CD14-positive monocyte (primary cell): ENCODE measurements around the gene MEI1. TPM values are rescaled to one million over a fixed set of nuclear protein-coding genes. Genes with fewer than 3 reads are reported as not detected.

Source experiments
- DNase-seq, 3 donors: peaks; one replicate each; pipeline ENCODE4 v3.0.0-alpha.2; 2011 to 2022
- H2AFZ ChIP-seq: 2 replicates; pipeline ENCODE4 v1.6.0; 2012; ENCODE audit warnings: mild to moderate bottlenecking, low read depth, low read length, inconsistent platforms; ENCODE audit not compliant: insufficient read depth, poor library complexity, severe bottlenecking
- H3K27ac ChIP-seq, 2 donors: 1 replicate in 1 of 2; 2 replicates in 1 of 2; pipeline ENCODE4 v1.5.1; 2012 to 2013; ENCODE audit warnings: low read length in 2 of 2, control low read depth in 1 of 2, inconsistent platforms in 1 of 2, low read depth in 1 of 2, mild to moderate bottlenecking in 1 of 2
- H3K27me3 ChIP-seq, 2 donors: one replicate each; pipeline versions ENCODE4 v1.6.0 to v1.6.1; 2011 to 2013; ENCODE audit warnings: low read length in 2 of 2; ENCODE audit not compliant: control insufficient read depth in 2 of 2, insufficient read depth in 2 of 2
- H3K36me3 ChIP-seq, 2 donors: replicated peaks in 1 of 2; 1 replicate in 1 of 2; 2 replicates in 1 of 2; pipeline versions ENCODE4 v1.5.1 to v1.6.1; 2012 to 2013; ENCODE audit warnings: low read length in 2 of 2, control low read depth in 1 of 2, inconsistent platforms in 1 of 2, mild to moderate bottlenecking in 1 of 2; ENCODE audit not compliant: insufficient read depth in 2 of 2, control insufficient read depth in 1 of 2
- H3K4me1 ChIP-seq, 2 donors: 1 replicate in 1 of 2; 2 replicates in 1 of 2; pipeline versions ENCODE4 v1.5.1 to v1.6.1; 2012 to 2013; ENCODE audit warnings: low read length in 2 of 2, control low read depth in 1 of 2, inconsistent platforms in 1 of 2, mild to moderate bottlenecking in 1 of 2, moderate library complexity in 1 of 2; ENCODE audit not compliant: insufficient read depth in 2 of 2, control insufficient read depth in 1 of 2
- H3K4me2 ChIP-seq: replicated peaks from 2 replicates; pipeline ENCODE3; 2012; ENCODE audit warnings: low read length, moderate library complexity, mild to moderate bottlenecking; ENCODE audit not compliant: poor library complexity, severe bottlenecking; ENCODE audit errors: extremely low read depth
- H3K4me3 ChIP-seq, 3 experiments: fragments of 200-600 bp in 1 of 3; sonication (generic) in 1 of 3; replicated peaks in 1 of 3; 1 replicate in 2 of 3; 2 replicates in 1 of 3; pipeline ENCODE4 v1.5.1; 2011 to 2013; ENCODE audit warnings: low read length in 3 of 3, mild to moderate bottlenecking in 3 of 3, control low read depth in 2 of 3, low read depth in 2 of 3, inconsistent platforms in 1 of 3, moderate library complexity in 1 of 3
- H3K79me2 ChIP-seq: 2 replicates; pipeline ENCODE4 v1.6.0; 2012; ENCODE audit warnings: mild to moderate bottlenecking, control low read depth, inconsistent platforms, low read length, moderate library complexity; ENCODE audit not compliant: insufficient read depth
- H3K9ac ChIP-seq: 2 replicates; pipeline ENCODE4 v1.6.0; 2017; ENCODE audit warnings: low read length, mild to moderate bottlenecking; ENCODE audit not compliant: insufficient read depth, poor library complexity, severe bottlenecking
- H3K9me3 ChIP-seq, 2 donors: replicated peaks in 1 of 2; 1 replicate in 1 of 2; 2 replicates in 1 of 2; pipeline versions ENCODE4 v1.5.1 to v1.6.1; 2012 to 2013; ENCODE audit warnings: low read length in 2 of 2, control low read depth in 1 of 2; ENCODE audit not compliant: control insufficient read depth in 1 of 2, insufficient read depth in 1 of 2
- H4K20me1 ChIP-seq: 2 replicates; pipeline ENCODE4 v1.6.0; 2012; ENCODE audit warnings: mild to moderate bottlenecking, low read length, control low read depth, moderate library complexity; ENCODE audit not compliant: insufficient read depth
- H3K27ac Mint-ChIP-seq, 7 donors: one replicate each; pipeline ENCODE4 v1.8.0; 2020; ENCODE audit warnings: mild to moderate bottlenecking in 7 of 7, mixed read lengths in 7 of 7, moderate library complexity in 6 of 7, inconsistent platforms in 2 of 7
- H3K27me3 Mint-ChIP-seq, 3 donors: one replicate each; pipeline ENCODE4 v1.8.0; 2021 to 2022; ENCODE audit warnings: low read depth in 3 of 3, mild to moderate bottlenecking in 3 of 3, mixed read lengths in 3 of 3, moderate library complexity in 3 of 3, inconsistent platforms in 1 of 3
- H3K36me3 Mint-ChIP-seq, 2 donors: one replicate each; pipeline ENCODE4 v1.8.0; 2020; ENCODE audit warnings: mixed read lengths in 2 of 2, inconsistent platforms in 1 of 2, mild to moderate bottlenecking in 1 of 2
- H3K4me1 Mint-ChIP-seq: one replicate; pipeline ENCODE4 v1.8.0; 2020; ENCODE audit warnings: mild to moderate bottlenecking, mixed read lengths
- H3K4me3 Mint-ChIP-seq, 2 donors: one replicate each; pipeline ENCODE4 v1.8.0; 2020; ENCODE audit warnings: mild to moderate bottlenecking in 2 of 2, mixed read lengths in 2 of 2, moderate library complexity in 1 of 2
- H3K9me3 Mint-ChIP-seq, 7 donors: one replicate each; pipeline ENCODE4 v1.8.0; 2020 to 2022; ENCODE audit warnings: mixed read lengths in 7 of 7, mild to moderate bottlenecking in 6 of 7, moderate library complexity in 6 of 7, inconsistent platforms in 2 of 7
- WGBS: methylation state at CpG from one replicate; pipeline ENCODE4 v1.1.5; 2013; ENCODE audit warnings: missing lambda C conversion rate; ENCODE audit not compliant: insufficient coverage; 5-methylcytosine and 5-hydroxymethylcytosine counted together
- intact Hi-C, 2 donors: fragments of 100-400 bp; cut with micrococcal nuclease; formaldehyde crosslinking; loops; one replicate each; pipeline versions ENCODE4 v1.15.0 to v1.15.1; 2023
- polyA plus RNA-seq, 3 donors: library from polyadenylated mRNA; depleted of rRNA in 1 of 3; unstranded in 2 of 3; stranded (reverse) in 1 of 3; fragments of 300-500 nt in 2 of 3; fragments of >200 nt in 1 of 3; fragmentation: Illumina TruSeq in 2 of 3; gene quantifications; 1 replicate in 2 of 3; 2 replicates in 1 of 3; pipeline ENCODE4 v1.2.3, GENCODE V29; 2012 to 2021
- TF ChIP-seq, protein P1 (sequence below): fragments of 200-600 bp; IDR thresholded peaks from one replicate; pipeline ENCODE4 v1.8.0; 2022; ENCODE audit warnings: antibody characterized with exemption, mild to moderate bottlenecking

MEI1 gene
- polyA plus RNA-seq, 3 donors = 12.3 to 40.0 (median 37.0) TPM

DNA sequence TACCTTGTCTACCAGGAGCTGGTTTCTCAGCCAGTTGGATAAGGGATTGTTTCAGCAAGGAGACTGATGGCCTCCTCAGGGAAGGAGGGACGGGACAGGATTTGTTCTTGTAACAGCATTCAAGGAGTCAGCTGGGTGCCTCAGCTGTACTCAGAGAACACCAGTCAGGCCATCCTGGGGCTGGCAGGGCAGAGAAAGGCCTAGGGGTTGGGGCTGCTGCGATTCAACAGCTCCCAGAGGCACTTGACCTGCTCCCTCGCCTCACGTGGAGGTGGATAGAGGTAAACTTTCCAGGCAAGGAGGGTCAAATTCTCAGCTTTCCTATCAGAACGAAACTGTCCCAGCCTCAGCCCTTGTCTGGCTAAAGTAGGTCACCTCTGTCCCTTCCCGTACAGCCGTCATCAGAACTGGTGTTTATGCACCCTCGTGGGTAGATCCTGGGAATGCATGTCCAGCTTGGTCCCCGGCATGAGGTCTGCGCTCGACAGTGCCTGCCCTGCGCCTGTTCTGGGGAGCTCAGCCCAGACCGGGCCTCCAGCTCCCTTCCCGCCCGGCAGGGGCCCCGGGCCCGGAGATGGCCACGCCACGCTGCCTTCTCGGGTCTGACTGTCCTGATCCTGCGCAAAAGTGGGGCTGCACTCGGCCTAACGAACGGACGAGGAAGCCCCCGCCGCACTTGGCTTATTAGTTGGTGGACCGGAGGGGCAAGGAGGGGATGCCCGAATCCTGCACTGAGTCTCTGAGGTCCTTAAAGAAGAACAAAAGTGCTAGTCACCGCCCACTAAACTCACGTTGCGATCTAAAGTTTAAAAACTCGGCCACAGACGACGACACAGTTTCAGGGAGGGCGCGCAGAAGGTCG is 100.4 kb downstream of the MEI1 start:
- TF ChIP-seq, protein P1, sequence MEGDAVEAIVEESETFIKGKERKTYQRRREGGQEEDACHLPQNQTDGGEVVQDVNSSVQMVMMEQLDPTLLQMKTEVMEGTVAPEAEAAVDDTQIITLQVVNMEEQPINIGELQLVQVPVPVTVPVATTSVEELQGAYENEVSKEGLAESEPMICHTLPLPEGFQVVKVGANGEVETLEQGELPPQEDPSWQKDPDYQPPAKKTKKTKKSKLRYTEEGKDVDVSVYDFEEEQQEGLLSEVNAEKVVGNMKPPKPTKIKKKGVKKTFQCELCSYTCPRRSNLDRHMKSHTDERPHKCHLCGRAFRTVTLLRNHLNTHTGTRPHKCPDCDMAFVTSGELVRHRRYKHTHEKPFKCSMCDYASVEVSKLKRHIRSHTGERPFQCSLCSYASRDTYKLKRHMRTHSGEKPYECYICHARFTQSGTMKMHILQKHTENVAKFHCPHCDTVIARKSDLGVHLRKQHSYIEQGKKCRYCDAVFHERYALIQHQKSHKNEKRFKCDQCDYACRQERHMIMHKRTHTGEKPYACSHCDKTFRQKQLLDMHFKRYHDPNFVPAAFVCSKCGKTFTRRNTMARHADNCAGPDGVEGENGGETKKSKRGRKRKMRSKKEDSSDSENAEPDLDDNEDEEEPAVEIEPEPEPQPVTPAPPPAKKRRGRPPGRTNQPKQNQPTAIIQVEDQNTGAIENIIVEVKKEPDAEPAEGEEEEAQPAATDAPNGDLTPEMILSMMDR = peak; percentile 18
- H3K27ac ChIP-seq = peak overlapping the region; percentile 95 to 97
- peak overlapping the region; percentile 97 to 99 for H3K4me3 Mint-ChIP-seq
- H3K4me1 ChIP-seq = peaks cover 29 to 39% of the 10 kb centered on the region in 2 donors
- peak; percentile 30 to 44 (median 37) for DNase-seq
- peak overlapping the region; percentile 90 for H3K9ac ChIP-seq
- H3K36me3 Mint-ChIP-seq = peaks cover 13 to 15% of the 10 kb centered on the region in 2 donors
- H3K36me3 ChIP-seq = peaks cover 6 to 11% of the 10 kb centered on the region in 2 donors
- peaks cover 0 to 2% (median 0%) of the 10 kb centered on the region in 7 donors for H3K9me3 Mint-ChIP-seq
- no peaks in the 10 kb centered on the region for H4K20me1 ChIP-seq
- H3K4me2 ChIP-seq = peak overlapping the region; percentile 77
- no peaks in the 10 kb centered on the region for H3K27me3 ChIP-seq
- H3K4me3 ChIP-seq = peak overlapping the region; percentile 66 to 97 (median 72)
- H3K4me1 Mint-ChIP-seq = peaks cover 36% of the 10 kb centered on the region
- H3K27me3 Mint-ChIP-seq = no peaks in the 10 kb centered on the region
- 6% methylated on average over 34 of the region's 38 CpGs for whole genome bisulfite sequencing
- no peaks in the 10 kb centered on the region for H3K9me3 ChIP-seq
- intact Hi-C loops = loop anchor here (2.0 to 5.0 kb wide), 5 partner anchors 19 to 53 kb away; no protein-coding TSS in a partner anchor
- H3K79me2 ChIP-seq = peaks cover 39% of the 10 kb centered on the region
- H2AFZ ChIP-seq = peak overlapping the region; percentile 87
- peak overlapping the region; percentile 98 to 99 (median 98) for H3K27ac Mint-ChIP-seq

DNA sequence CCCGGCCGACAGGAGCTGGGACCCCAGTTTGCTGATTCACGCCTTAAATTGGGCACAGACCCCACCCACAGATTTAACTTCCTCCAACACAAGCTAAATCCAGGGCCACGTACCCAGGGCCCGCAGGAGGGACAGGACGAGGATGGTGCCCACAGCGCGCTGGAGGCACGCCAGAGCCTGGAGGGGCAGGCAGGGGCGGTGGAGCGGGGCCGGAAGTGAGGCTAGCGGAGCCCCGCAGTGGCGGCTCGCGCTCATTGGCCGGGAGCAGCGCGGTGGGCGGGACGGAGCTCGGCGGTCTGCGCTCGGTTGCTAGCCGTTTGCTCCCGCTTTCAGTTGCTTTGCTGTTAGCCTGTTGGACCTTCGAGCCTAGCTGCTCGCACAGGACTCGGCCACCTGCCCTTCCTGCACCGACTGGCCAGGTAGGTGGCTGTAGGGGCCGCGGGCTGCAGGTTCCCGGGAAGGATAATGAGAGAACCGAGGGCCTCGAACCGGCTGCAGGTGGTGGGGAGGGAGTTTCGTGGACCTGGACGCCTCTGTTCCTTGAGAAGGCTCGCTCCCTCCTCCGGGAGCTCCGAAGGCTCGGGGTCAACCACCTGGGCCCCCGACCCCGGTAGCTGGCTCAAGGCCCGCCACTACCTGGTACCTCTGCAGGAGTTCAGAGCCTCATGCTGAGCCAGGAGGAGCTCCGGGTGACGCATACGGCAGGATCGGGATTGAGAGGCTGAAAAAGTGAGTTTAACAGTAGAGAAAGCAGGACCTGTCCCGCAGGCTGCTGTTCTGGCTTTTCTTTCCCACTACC is 101.2 kb downstream of the MEI1 start, which contains the start of gene CCDC134:
CCDC134 (plus strand) TSS at position 332 of the 799 bp plus-strand sequence. CDS start 8,212 bp downstream, outside the sequence.
- Histone ChIP-seq H3K27ac (peak within 1 kb of the TSS; percentile 95 to 97), H3K4me2 (peak within 1 kb of the TSS; percentile 77), H4K20me1 (no peaks in the 10 kb centered on the region), H3K9ac (peak within 1 kb of the TSS; percentile 90), H3K9me3 (no peaks in the 10 kb centered on the region), H2AFZ (peak within 1 kb of the TSS; percentile 87), H3K79me2 (peaks cover 42% of the 10 kb centered on the region), H3K4me3 (peak within 1 kb of the TSS; percentile 66 to 97 (median 72)), H3K27me3 (no peaks in the 10 kb centered on the region), H3K36me3 (peaks cover 3% of the 10 kb centered on the region in 2 donors), H3K4me1 (peaks cover 29 to 39% of the 10 kb centered on the region in 2 donors)
- Mint-ChIP-seq H3K27me3 (no peaks in the 10 kb centered on the region), H3K4me3 (peak within 1 kb of the TSS; percentile 97 to 99), H3K9me3 (peaks cover 0 to 2% (median 0%) of the 10 kb centered on the region in 7 donors), H3K27ac (peak within 1 kb of the TSS; percentile 98 to 99 (median 98)), H3K4me1 (peaks cover 40% of the 10 kb centered on the region), H3K36me3 (peaks cover 6 to 9% of the 10 kb centered on the region in 2 donors)
- DNase-seq = peak; percentile 91 to 93 (median 92)
- intact Hi-C loops = loop anchor here (2.0 to 5.0 kb wide), 5 partner anchors 20 to 54 kb away; no protein-coding TSS in a partner anchor
- WGBS = under 1% methylated on average over 47 of the region's 52 CpGs
- TF ChIP-seq, protein P1 = no peak
